ENCODE data around the gene SLC35A3. TPM values are rescaled to one million over a fixed set of nuclear protein-coding genes. Genes with fewer than 3 reads are reported as not detected.
A peak's percentile ranks its signal among the peaks of the same experiment; 100 is the strongest.

The SLC35A3 gene
- total RNA-seq, 1 experiment from 2014 or later, result 21.6 TPM

GRCh38 chr1:100036718-100037655, 67.2 kb downstream of the SLC35A3 start:
- TF ChIP-seq ZNF274 (IDR thresholded peaks at IDR 0.05; ENCODE audit: low read depth, low read length), result no peak
- TF ChIP-seq REST (IDR thresholded peaks at IDR 0.05; ENCODE audit: low read depth), result no peak
- TF ChIP-seq ELF1 (IDR thresholded peaks at IDR 0.05; ENCODE audit: borderline replicate concordance, low read depth), result peak; percentile 27; the same call in 1 of the 2 replicates
- no peak for TF ChIP-seq EZH2phosphoT487 (IDR thresholded peaks at IDR 0.05; ENCODE audit: borderline replicate concordance)
- no peak for TF ChIP-seq CEBPB (IDR thresholded peaks at IDR 0.05; ENCODE audit: low read depth)
- TSS peak; percentile 90 for BruUV-seq (replicated peaks)
- intact Hi-C loops (cut with micrococcal nuclease), result no loop called here
- Histone ChIP-seq H3K4me1 (ENCODE audit: control insufficient read depth in 1 of 2, insufficient read depth in 2 of 2, low read length in 2 of 2) (peaks cover 0 to 24% of the 10 kb centered on the region in 2 experiments; a peak in 2 of 4 replicates), H3K4me3 (replicated peaks in 1 of 2; ENCODE audit: low read depth in 1 of 2, low read length in 2 of 2) (peak overlapping the region; percentile 62 to 75), H3K27me3 (ENCODE audit: insufficient read depth, low read length) (no peaks in the 10 kb centered on the region), H3K4me2 (ENCODE audit: low read length) (peak overlapping the region; percentile 79), H2AFZ (ENCODE audit: low read depth, low read length, poor library complexity, severe bottlenecking) (no peak overlapping the region), H3K9me3 (ENCODE audit: control insufficient read depth in 1 of 2, insufficient read depth in 1 of 2, low read depth in 1 of 2, low read length in 2 of 2) (no peaks in the 10 kb centered on the region), H3K9ac (ENCODE audit: low read length) (peak overlapping the region; percentile 82), H3K9me2 (ENCODE audit: insufficient read depth) (no peaks in the 10 kb centered on the region), H3K36me3 (ENCODE audit: control insufficient read depth in 1 of 2, insufficient read depth in 2 of 2, low read length in 2 of 2) (no peaks in the 10 kb centered on the region), H3K79me2 (ENCODE audit: insufficient read depth, low read length) (peaks cover 50% of the 10 kb centered on the region), H3K27ac (ENCODE audit: low read depth, low read length) (peak overlapping the region; percentile 88), H4K20me1 (ENCODE audit: insufficient read depth) (no peaks in the 10 kb centered on the region)
- ATAC-seq, result peak; percentile 23; the same call in 1 of the 2 replicates
- CTCF ChIA-PET, result no interaction called here
- RAD21 ChIA-PET (ENCODE audit: low non-redundant PET in 1 of 2, low total read pairs in 2 of 2, uncharacterized antibody in 2 of 2, unreplicated experiment in 2 of 2), result interaction anchor here in 1 of 2 experiments (0.6 kb wide), 1 partner anchor 139 kb away, joined by 3 read pairs; no protein-coding TSS in a partner anchor
- DNase-seq (ENCODE audit: low read depth, low spot score), result no peak
- POLR2A ChIA-PET, result no interaction called here
